ENCODE results near the gene ULBP1.
"Not testable (repeated sequence)": the region's sequence is repeated elsewhere in the genome, so short reads cannot be mapped to it uniquely, and the experiment has no call there.

The ULBP1 gene

GRCh38 chr6:150008588-150008987 lies 44.8 kb downstream of the ULBP1 start:
- DNase-seq: no peak

GRCh38 chr6:150012846-150013784 lies 49.4 kb downstream of the ULBP1 start:
- not testable (repeated sequence) for DNase-seq

- DNase-seq: not testable (repeated sequence)
Observed at GRCh38 chr6:150013785-150014622, 50.3 kb downstream of the ULBP1 start.

GRCh38 chr6:150014623-150015280 lies 51.0 kb downstream of the ULBP1 start:
- DNase-seq: not testable (repeated sequence)

GRCh38 chr6:150015281-150016001 lies 51.7 kb downstream of the ULBP1 start:
- DNase-seq: not testable (repeated sequence)

GRCh38 chr6:150016324-150017185 lies 52.8 kb downstream of the ULBP1 start:
- no peak for DNase-seq

GRCh38 chr6:150017186-150017521 lies 53.4 kb downstream of the ULBP1 start:
- not testable (repeated sequence) for DNase-seq

- DNase-seq: no peak
Observed at GRCh38 chr6:150018846-150019580, 55.3 kb downstream of the ULBP1 start.

- DNase-seq: not testable (repeated sequence)
Observed at GRCh38 chr6:150021870-150022269, 58.1 kb downstream of the ULBP1 start.

All from cortex of kidney (tissue), 1 donor.